GM18511 (cell line): Measurements from ENCODE around the gene HAUS7.
"Not testable (repeated sequence)": the region's sequence is repeated elsewhere in the genome, so short reads cannot be mapped to it uniquely, and the experiment has no call there.

Source experiments
- ATAC-seq: cut with Tn5 transposase; IDR thresholded peaks from one replicate; pipeline ENCODE4 v1.9.1; 2021; ENCODE audit warnings: mild to moderate bottlenecking, moderate library complexity; ENCODE audit not compliant: unreplicated experiment

The HAUS7 gene

DNA sequence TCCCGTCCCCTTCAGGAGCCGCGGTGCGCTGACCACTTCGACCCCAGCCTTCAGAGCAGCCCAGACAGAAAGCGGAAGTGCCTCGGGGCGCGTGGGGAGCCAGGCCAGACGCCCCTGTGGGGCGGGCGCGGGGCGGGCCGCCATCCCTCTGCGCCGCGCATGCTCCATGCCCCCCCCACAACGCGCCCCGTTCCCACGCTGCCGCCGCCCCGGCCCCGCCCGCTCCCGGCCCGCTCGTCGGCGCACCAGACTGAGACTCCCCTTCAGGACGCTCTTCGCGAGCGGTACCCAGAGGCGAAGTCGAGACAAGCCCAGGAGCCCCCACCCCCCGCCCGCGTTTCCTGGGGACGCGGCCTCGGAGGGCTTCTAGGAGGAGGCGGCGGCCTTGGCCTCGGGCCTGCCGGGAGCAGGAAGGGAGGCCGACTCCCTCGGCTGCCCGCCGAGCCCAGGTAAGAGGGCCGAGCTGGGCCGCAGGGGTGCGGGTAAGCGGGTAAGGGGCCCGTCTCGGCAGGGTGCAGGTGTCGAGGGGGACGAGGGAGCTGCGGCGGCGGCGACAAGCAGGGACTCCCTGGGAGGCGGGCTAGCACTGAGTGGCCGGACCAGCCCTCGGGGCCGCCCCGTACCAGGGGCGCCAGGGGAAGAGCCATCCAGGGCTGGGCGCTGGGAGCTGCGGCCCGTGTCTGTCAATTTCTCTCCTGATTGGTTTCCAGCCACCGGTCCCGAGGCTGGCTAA, 59.0 kb downstream of the HAUS7 start, which contains the start of gene ZFP92:
Gene ZFP92 (plus strand): TSS at position 218 of the 733 bp plus-strand sequence. CDS start 6,851 bp downstream, outside the sequence.
- peak; percentile 72 for ATAC-seq

DNA sequence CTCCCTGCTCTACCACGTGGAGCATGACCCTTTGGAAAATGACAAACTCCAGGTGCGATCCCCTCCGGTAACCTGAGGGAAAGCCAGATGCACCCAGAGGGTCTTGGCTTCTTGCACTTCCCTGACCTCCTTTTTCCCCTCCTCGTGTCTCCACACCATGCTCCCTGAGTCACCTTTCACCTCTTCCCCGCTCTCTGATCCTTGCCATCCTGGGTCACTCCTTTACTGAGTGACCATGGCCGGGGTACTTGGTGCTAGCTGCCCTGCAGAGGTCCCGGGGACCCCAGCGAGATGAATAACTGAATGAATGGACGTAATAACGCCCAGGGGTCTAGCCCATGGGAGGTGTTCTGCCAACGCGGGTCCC, 59.5 kb downstream of the HAUS7 start:
- no peak for ATAC-seq

GRCh38 chrX:153410373-153410772, 60.0 kb downstream of the HAUS7 start:
- ATAC-seq: no peak

- ATAC-seq: no peak
These were observed 60.8 kb downstream of the HAUS7 start for GRCh38 chrX:153409414-153410101.

DNA sequence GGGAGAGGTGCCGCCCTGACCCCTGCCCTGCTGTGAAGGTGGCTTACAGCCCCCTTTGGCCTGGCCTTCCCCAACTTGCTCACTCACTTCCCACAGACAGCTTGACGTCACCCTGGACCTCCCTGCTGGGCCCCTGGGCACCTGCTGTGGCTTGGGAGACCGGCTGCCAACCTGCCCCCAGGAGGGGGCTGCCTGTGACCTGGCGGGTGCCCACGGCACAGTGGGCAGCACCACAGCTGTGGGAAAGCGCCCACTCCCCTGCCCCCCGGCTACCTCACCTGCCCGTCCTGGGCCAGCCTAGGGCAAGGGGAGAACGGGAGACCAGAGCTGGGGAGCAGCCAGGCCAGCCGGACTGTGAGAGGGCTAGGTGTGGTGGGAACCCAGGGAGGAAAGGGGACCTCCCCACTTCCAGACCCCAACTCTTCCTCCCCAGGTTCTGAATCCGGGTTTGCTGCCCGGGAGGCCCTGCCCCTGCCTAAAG, 61.5 kb downstream of the HAUS7 start:
- ATAC-seq: no peak

DNA sequence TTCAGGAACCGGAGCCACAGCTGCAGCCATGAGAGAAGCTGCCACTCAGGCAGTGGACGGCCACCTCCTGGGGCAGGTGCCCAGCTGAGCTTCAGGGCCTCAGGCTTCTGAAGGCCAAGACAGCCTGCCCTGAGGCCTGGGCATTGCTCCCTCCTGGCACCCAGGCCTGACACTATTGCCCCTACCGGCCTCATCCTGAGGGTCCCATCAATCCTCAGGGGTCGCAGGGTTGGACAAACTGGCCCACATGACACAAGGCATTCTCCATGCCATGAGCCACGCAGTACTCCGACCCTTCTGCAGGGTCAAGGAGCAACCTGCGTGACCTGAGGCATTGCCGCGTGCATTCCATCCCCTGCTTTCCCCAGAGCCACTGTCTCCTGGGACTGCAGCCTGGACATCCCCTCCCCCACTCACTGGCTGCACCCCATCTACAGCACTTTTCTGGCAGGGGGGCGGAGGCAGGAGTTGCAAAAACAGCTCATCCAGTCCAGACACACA, 62.1 kb downstream of the HAUS7 start:
- no peak for ATAC-seq

DNA sequence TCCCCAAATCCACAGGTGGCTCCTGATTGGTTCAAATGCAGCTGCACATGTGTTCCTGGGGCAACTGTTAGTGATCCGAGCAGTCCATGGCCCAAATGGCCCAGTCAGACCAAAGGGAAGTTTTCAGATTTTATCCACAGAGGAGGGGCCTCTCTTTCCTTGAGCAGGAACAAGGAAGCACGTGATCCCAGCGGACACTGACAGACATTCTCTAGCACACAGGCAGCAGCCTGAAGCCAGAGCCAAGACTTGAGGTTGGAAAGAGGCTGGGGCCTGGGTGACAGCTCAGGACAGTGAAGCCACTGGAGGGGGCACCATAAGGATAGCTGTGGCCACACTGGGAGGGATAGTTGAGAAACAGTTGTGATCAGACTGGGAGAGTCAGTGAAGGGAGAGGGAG, 62.6 kb downstream of the HAUS7 start:
- no peak for ATAC-seq

GRCh38 chrX:153406903-153407302, 63.5 kb downstream of the HAUS7 start:
- ATAC-seq: no peak

DNA sequence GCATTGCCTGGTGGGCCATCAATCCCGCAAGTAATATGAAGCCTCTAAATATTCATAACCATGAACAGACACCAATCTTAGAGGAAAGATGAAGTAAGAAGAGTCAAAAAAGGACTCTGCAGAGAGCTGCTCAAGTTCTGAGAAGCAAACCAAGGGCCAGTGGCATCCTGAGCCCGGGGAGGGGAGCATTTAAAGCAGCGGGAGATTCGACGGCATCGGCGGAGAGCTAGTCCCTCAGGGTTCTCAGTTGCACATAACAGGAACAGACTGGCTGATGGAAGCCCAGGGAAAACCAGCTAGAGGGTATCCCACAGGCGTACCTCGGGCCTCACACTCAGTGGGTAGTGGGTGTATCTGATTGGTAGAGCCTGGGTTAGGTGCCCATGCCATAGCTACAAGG, 64.4 kb downstream of the HAUS7 start:
- no peak for ATAC-seq

- ATAC-seq: no peak
These were observed 65.0 kb downstream of the HAUS7 start for GRCh38 chrX:153405426-153405825.

DNA sequence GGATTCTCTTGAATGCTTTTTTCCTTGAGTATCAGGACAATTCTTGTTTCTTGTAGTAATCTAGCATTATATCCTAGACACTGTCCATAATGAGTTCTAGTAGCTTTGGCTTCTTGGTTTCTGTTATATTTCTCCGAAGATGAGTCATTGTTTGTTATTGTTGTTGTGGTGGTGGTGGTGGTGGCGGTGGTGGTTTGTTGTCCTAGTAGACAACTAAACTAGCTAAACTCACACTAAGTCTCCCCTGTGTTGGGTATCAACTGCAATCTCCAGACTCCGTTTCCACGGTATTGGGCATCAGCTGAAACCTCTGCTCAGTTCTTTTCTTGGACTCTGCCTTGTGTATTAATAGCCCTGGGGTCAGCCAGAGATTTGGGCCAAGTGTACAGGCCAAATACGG, 66.0 kb downstream of the HAUS7 start:
- ATAC-seq: not testable (repeated sequence)

DNA sequence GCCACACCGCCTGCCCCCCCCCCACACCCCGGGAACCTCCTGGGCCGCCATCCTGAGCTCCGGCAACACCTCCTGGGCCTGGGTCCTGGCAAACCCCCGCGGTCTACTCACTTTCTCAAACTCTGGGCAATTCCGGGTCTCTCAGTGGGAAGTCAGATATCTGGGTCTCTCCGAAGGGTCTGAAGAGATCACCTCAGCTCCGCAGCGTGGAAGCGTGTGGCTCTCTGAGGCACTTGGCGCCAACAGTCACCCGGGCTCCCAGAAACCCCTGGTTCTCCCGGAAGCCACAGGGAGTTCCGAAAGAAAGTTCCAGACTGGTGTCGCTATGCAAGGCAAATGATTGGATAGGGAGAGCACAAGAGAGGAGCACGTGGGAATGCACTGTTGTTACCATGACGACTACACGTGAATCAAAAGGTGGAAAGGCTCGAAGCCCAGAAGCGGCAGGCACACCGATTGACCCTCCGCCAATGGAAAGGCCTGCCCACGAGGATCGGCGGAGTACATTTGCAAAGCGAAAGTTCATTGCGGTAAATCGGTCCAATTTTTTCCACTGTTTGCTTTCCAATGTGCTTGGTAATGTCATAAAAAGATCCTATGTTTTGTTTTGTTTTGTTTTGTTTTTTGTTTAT, 69.1 kb downstream of the HAUS7 start, which contains the start of gene PNMA6E:
Gene PNMA6E (minus strand): TSS at position 218 of the 632 bp plus-strand sequence. CDS start 2,501 bp downstream, outside the sequence.
- no peak for ATAC-seq

DNA sequence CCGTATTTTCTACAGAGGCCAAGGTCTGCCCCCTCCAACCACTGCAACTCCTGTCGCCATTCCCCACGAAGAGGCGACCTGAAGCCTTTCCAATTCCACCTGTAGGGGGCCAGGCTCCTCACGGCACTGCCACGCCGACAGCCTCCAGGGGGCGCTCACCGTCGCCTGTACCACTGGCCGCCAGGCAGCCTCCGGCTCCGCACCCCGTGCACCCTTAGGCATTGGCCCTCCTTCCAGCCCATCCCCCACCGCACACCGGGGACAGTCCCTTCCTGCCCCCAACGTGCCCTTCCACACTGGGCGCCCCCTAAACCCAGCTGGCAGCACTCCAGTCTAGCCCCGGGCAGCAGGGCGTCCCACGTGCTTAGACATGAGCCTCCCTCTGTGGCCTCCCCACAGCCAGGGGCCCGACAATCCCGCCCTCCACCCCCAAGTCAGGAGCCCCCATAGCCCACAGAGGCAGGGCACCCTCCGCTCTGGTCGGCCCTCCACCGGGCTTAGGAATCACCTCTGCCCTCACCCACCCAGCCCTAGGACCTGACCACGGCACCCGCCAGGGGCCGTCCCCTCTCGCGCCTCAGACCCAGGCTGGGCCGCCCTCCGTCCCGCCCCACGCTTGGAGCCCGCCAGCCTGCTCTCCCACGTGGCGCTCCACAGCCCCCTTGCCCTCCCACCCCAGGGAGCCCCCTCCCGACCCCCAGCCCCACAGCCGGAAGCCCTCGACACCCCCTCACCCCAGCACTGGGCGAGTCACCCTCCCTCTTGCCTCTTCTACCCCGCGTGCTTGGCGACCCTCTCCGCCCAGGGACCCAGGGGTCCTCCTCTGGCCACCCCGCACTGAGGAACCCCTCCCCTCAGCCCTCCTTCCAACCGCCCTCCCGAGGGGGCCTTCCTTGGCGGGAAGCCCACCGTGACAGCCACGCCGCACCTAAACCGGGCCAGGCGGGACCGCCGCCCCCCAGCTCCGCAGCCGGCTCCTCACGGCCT, 69.9 kb downstream of the HAUS7 start:
- no peak for ATAC-seq

DNA sequence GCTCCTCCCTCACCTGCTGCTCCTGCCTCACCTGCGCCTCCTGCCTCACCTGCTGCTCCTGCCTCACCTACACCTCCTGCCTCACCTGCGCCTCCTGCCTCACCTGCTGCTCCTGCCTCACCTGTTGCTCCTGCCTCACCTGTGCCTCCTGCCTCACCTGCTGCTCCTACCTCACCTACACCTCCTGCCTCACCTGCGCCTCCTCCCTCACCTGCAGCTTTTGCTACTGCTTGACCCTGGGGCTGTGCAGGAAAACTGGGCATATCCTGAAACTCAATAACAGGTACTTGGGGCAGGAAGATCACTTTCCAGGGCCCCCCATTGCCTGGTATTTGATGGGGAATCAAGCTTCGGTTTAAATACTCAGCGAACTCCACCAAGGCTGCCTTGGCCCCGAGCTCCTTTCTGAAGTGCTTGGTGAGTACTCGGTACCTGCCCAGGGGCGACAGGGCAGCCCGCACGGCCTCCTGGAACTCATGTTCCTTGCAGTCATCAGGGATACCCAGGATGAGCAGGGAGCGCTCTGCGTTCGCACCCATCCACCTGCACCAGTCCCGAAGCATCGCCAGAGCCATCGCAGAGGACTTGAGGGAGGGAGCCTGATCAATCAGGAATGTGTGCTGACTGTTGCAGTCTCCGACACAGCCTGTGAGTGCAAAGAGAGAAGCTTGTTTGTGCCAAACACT, 72.0 kb downstream of the HAUS7 start:
- no peak for ATAC-seq
